GM12891 (cell line): ENCODE data around the gene PISD.
"Not testable (repeated sequence)": the region's sequence is repeated elsewhere in the genome, so short reads cannot be mapped to it uniquely, and the experiment has no call there.

Experiments
- DNase-seq: peaks from one replicate; pipeline ENCODE4 v3.0.0; 2011; ENCODE audit warnings: low spot score; ENCODE audit not compliant: insufficient read length
- FAIRE-seq: peaks from 2 replicates; lab custom pipeline; 2011; peaks lifted over from hg19 to GRCh38; lab: Jason Lieb, UNC
- PAX5 ChIP-seq: IDR thresholded peaks from 2 replicates; pipeline ENCODE4 v1.6.1; 2011; ENCODE audit warnings: low read length, moderate library complexity, mild to moderate bottlenecking; ENCODE audit not compliant: insufficient read depth, severe bottlenecking
- POLR2A ChIP-seq: IDR thresholded peaks from 2 replicates; pipeline ENCODE4 v1.6.1; 2011; ENCODE audit warnings: low read depth, low read length, control low read depth
- POLR2AphosphoS5 ChIP-seq: IDR thresholded peaks from 2 replicates; pipeline ENCODE4 v1.6.1; 2011; ENCODE audit warnings: low read depth, low read length, control low read depth
- POU2F2 ChIP-seq: IDR thresholded peaks from 2 replicates; pipeline ENCODE4 v1.6.1; 2011; ENCODE audit warnings: low read depth, mild to moderate bottlenecking, control low read depth, low read length, moderate library complexity
- SPI1 ChIP-seq: IDR thresholded peaks from 2 replicates; pipeline ENCODE4 v1.6.1; 2011; ENCODE audit warnings: low read depth, low read length, control low read depth
- TAF1 ChIP-seq: IDR thresholded peaks from 2 replicates; pipeline ENCODE4 v1.6.1; 2011; ENCODE audit warnings: low read depth, low read length, control low read depth

Gene PISD

DNA sequence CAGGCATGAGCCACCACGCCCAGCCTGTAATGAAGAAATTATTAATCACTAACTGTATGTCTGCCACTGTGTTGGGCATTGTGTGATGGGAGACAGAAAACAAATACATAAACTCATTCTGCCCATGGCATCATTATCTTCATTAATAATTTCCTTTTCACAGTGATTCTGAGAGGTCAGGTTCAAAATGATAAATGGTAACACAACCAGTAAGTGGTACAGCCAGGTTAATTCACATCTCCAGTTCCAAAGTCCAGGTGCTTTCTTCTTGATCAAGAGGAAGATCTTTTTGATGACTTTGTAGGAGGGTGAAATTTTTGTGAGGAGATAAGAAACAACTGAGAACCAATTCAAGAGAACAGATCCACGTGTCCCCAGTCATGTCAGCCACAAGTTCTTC is 66.7 kb downstream of the PISD start:
- FAIRE-seq (no peak), DNase-seq (no peak)
- no peak for TF ChIP-seq PAX5

DNA sequence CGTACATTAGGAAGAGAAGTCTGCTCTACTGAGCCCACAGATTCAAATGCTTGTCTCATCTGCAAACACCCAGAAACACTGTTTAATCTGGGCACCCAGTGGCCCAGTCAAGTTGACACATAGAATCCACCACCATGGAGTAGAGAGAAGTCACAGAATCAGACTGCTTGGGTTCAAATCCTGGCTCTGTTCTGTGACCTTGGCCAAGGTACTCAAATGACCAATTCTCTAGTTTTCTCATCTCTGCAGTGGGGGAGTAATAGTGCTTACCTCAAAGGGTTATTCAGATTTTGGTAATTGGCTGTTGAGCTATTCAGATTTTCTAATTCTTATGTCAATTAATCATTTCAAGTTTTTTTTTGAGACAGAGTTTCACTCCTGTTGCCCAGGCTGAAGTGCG is 71.9 kb downstream of the PISD start:
- DNase-seq, FAIRE-seq: not testable (repeated sequence)

DNA sequence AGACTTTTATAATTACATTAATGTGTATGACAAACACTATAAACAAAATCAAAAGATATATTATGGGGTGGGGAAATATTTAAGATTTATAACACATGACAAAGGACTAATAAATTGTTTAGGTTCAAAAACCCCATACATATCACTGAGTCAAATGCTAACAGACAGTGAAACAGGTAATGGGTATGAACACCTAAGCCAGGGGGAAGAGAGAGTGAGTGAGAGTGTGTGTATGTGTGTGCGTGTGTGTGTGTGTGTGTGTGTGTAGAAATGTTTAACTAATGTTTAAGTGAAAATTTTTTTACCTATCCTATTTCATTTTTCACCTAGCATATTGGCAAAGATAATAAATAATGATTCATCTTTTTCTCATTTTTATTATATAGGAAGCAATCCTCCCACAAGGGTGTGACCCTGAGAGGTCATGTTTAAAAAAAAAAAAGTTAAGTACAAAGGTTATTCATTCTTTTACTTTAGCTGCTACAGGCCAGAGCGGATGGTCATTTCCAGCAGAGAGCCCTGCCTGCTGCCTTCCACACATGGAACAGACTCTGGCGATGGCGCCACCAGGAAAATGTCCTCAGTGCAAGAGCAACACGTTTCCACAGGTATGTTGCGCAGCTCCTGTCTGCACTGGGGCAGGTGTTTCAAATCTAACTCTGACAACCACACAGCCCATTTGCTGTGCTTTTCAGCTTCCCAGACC is 72.9 kb downstream of the PISD start:
- no peak for FAIRE-seq
- TF ChIP-seq POU2F2 (no peak), TAF1 (no peak), SPI1 (no peak), POLR2A (no peak), PAX5 (no peak), POLR2AphosphoS5 (no peak)
- DNase-seq, result no peak

DNA sequence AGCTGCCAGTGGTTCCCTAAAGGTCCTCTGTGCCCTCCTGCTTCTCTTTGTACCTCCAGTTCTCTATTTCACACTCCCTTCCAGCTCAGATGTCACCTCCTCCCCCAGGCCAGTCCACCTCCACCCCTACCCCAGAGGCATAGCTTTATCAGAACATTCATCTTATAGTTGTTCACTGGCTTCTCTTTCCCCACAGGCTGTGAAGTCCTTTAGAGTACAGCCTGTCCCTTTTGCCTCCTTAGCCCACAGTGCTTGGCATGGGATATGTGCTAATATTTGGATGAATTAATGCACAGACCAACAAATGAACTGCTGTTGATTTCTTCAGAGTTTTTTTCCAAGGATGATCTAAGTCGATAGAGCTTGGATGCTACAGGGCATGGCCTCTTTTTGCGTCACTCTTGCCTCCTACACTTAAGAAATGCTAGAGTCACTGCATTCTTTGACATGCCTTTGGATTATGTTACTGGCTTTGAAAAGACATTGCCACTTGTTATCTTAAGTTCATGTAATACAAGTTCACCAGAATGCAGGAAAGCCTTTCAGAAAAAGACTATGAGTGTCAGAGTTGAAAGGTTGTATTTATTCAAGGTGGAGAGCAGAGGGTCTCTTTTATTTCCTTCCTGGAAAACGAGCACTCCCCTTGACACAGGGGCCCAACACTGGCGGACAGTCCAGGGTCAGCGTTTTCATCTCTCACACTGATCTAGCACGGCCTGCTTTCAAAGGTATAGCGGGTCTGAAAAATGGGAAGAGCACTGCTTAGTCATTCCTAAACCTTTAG is 75.7 kb downstream of the PISD start:
- no peak for DNase-seq
- FAIRE-seq, result no peak
- TF ChIP-seq POLR2AphosphoS5 (no peak), PAX5 (no peak), SPI1 (no peak), TAF1 (no peak), POLR2A (no peak), POU2F2 (no peak)

DNA sequence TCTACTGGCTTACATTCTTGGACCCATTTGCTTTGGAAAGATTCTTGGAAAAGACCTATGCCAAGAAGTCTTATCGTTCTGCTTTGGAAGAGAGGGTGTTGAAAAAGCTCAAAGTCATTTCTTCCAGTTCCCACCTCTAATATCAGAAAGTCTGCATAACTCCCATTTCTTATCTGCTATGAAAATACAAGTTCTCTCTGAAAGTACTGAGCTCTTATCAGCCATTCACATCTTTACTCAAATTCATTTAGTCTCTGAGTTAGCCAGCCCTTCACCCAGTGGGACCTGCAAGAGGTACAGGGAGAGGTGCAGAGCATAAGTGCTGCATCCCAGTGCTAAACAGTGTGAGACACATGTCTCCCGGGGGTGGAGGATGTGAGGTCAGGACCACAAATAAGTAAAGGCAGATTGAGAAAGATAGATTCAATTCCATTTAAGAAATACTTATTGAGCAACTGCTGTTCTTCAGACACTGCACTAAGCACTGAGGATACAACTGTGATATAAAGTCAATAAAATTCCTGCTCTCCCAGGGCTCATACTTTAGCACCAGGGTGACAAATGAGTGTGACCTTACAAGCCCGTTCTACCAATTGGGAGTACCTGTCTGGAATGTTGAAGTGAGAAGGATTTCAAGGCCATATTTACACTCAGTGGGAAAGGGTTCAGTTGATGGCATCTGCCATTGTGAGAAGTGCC is 76.7 kb downstream of the PISD start:
- no peak for TF ChIP-seq POLR2AphosphoS5
- no peak for TF ChIP-seq TAF1
- TF ChIP-seq POLR2A, result no peak
- no peak for TF ChIP-seq POU2F2
- TF ChIP-seq PAX5, result no peak
- TF ChIP-seq SPI1, result no peak
- no peak for FAIRE-seq
- DNase-seq, result no peak

DNA sequence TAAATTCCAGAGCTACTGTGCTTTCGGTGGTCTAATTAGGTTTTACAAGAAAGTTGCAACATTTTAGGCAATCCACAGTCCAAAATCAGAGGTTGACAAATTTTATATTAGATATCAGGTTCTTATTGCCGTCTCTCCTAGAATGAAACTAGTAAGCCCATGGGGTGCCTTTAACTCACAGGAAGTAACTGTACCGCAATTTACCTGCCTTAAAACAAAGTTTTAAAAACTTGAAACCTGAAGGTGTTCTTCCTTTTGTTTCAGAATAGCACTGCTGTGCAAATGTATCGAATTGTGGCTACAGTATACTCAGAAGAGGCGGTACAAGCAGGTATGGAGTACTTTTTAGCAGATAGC is 77.2 kb downstream of the PISD start:
- FAIRE-seq (no peak), DNase-seq (no peak)
- TF ChIP-seq PAX5 (no peak), POU2F2 (no peak), POLR2AphosphoS5 (no peak)

DNA sequence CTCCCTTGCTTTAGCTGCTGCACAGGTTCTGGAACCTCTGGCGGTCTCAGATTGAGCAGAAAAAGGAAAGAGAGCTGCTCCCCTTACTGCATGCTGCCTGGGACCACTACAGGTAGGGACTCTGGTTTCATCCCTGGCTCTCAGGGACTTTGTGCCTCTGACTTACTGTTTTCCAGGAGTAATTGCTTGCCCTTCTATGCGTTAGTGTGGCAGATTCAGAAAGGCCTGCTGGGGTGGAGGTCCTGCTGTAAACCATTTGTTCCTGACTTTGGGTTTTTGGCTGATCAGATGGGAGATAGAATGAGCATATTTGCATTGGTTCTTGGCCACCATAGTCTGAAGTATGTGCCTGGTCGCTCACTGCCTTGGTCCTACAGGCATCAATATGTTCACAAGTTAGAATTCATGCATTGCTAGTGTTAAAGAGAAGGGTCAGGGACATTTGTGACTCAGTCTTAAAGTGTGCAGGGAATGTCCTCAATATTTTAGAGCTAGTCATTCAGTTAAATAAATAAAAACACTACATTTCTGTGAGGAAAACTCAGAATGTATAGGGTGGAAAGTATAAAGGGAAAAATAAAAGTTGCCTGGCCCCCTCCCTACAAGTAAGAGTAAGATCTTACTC is 78.0 kb downstream of the PISD start:
- no peak for TF ChIP-seq POLR2AphosphoS5
- no peak for TF ChIP-seq PAX5
- TF ChIP-seq SPI1, result no peak
- no peak for TF ChIP-seq POU2F2
- TF ChIP-seq POLR2A, result no peak
- TF ChIP-seq TAF1, result no peak
- DNase-seq, result no peak
- FAIRE-seq, result no peak

DNA sequence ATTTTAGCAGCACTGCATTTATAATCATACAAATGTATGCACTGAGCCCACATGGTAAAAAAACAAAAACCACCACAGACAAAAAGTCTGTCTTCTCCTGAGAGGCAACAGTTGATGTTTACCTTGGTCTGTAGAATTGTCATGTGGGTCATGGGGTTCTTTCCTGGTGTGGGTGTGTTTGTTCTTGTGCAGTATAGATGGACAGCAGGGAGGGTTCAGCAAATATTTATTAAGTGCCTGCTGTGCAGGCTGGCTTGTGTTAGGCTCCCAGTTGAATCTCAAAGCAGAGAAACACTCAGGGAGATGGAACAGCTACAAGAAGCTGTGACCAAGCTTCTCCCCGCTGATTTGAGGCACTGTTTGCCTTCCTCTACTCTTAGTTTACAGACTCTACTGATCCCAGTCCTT is 82.2 kb downstream of the PISD start:
- no peak for FAIRE-seq
- no peak for DNase-seq
- no peak for TF ChIP-seq POLR2A
- no peak for TF ChIP-seq PAX5
- TF ChIP-seq POU2F2, result no peak
- TF ChIP-seq SPI1, result no peak
- TF ChIP-seq POLR2AphosphoS5, result no peak
- no peak for TF ChIP-seq TAF1

DNA sequence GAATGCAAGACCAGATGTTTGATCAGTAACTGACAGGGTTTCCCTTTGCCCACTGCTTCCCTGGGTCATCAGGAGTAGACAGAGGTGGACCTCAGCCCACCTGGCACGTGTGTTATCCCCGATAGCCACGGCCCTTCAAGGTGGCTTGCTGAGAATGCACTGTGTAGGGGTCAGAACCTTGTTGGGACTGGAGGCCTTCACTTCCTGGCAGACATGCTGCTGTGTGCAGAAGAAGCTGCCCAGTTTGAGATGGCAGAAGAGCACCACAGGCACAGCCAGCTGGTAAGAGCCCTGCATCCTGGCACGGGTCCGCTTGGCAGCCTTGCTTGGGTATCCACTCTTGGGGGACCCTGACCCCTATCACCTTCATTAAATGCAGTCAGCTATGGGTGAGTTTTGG is 83.8 kb downstream of the PISD start:
- no peak for FAIRE-seq
- DNase-seq, result no peak
- TF ChIP-seq POLR2A, result no peak
- no peak for TF ChIP-seq TAF1
- TF ChIP-seq POLR2AphosphoS5, result no peak
- no peak for TF ChIP-seq PAX5
- no peak for TF ChIP-seq POU2F2
- TF ChIP-seq SPI1, result no peak
